Measurements from ENCODE around the gene ZNF384.

DNA sequence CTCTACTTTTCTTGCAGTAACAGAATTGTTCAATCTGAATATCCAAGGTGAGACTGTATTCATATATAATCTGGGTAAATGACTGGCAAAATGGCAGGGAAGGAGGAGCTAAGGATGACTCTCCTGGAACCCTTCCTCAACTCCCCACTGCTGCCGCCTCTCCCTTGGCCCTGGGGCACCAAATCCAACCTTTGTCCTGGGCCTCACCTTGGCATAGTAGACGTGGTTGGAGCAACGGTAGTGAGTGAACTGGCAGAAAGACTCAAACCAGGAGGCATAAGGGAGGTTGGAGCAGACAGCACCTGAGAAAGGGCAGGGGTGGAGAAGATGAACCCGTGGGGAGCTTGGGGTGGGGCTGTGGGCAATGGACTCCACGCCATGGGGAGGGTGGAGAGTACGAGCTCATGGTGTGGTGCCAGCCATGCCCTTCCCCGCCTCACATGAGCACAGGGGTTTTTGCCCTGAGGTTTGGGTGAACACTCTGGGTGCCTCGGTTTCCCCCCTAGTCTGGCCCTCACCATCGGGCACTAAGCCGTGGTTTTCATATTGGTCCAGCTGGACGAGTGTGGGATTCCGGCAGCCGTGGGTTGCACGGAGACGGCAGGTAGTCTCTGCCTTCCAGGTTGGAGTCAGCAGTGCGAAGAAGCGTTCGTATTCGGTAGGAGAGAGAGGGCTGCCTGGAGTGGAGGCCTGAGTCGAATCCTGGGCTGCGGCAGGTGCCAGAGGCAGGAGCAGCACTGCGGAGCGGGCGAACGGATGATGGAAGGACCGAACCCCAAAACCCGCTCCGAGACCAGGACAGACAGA lies 42.7 kb downstream of the ZNF384 start:
- TF ChIP-seq POLR2A (IDR thresholded peaks at IDR 0.05), result no peak
- TF ChIP-seq CTCF (IDR thresholded peaks at IDR 0.05), result no peak
- no peak for TF ChIP-seq EP300 (IDR thresholded peaks at IDR 0.05)

Measured in ovary (tissue), 3 donors.